ENCODE measurements around the gene PDE4D. TPM values are rescaled to one million over a fixed set of nuclear protein-coding genes. Genes with fewer than 3 reads are reported as not detected.
A peak's percentile ranks its signal among the peaks of the same experiment; 100 is the strongest.

The PDE4D gene
- total and polyA plus RNA-seq, 2 experiments from 2014 or later: 4.3 to 9.7 TPM

- TF ChIP-seq EZH2phosphoT487 (IDR thresholded peaks at IDR 0.05; ENCODE audit: insufficient read depth, low read depth): no peak
- no peak for TF ChIP-seq EZH2 (IDR thresholded peaks at IDR 0.05; ENCODE audit: insufficient read depth, poor library complexity, severe bottlenecking)
- no peak overlapping the region for H3K27ac ChIP-seq
- no peaks in the 10 kb centered on the region for H3K36me3 ChIP-seq (ENCODE audit: low read depth)
- peaks cover 15% of the 10 kb centered on the region for H3F3A ChIP-seq (ENCODE audit: insufficient read depth)
- peaks cover 22% of the 10 kb centered on the region for H3K4me1 ChIP-seq (ENCODE audit: insufficient read depth)
- H3K9ac ChIP-seq: no peak overlapping the region
- no peak for DNase-seq
- no peaks in the 10 kb centered on the region for H3K9me2 ChIP-seq (ENCODE audit: insufficient read depth)
- no peaks in the 10 kb centered on the region for H3K27me3 ChIP-seq (replicated peaks; ENCODE audit: insufficient read depth)
- no peaks in the 10 kb centered on the region for H3K79me2 ChIP-seq (ENCODE audit: insufficient read depth)
- H3K9me3 ChIP-seq (ENCODE audit: low read depth): no peaks in the 10 kb centered on the region
- no peak overlapping the region for H3K4me2 ChIP-seq (ENCODE audit: unreplicated experiment)
- H2AFZ ChIP-seq: no peak overlapping the region
- in situ Hi-C loops (cut with MboI): no loop called here
- WGBS, 2 experiments (ENCODE audit: low coverage in 1 of 2, low lambda C conversion rate in 2 of 2, missing lambda C conversion rate in 2 of 2): 88 to 97% methylated on average over 9 of the region's 9 CpGs
- no peak overlapping the region for H3K4me3 ChIP-seq
- H4K20me1 ChIP-seq (ENCODE audit: insufficient read depth): no peaks in the 10 kb centered on the region
Measured at GRCh38 chr5:59617186-59617771, 276.2 kb downstream of the PDE4D start.

GRCh38 chr5:59616413-59616812 is 277.1 kb downstream of the PDE4D start:
- in situ Hi-C loops (cut with MboI): no loop called here
- no peaks in the 10 kb centered on the region for H3K9me3 ChIP-seq (ENCODE audit: low read depth)
- TF ChIP-seq EZH2phosphoT487 (IDR thresholded peaks at IDR 0.05; ENCODE audit: insufficient read depth, low read depth) (no peak), EZH2 (IDR thresholded peaks at IDR 0.05; ENCODE audit: insufficient read depth, poor library complexity, severe bottlenecking) (no peak)
- no peaks in the 10 kb centered on the region for H4K20me1 ChIP-seq (ENCODE audit: insufficient read depth)
- H3K4me3 ChIP-seq: no peak overlapping the region
- H3K36me3 ChIP-seq (ENCODE audit: low read depth): no peaks in the 10 kb centered on the region
- H3K9me2 ChIP-seq (ENCODE audit: insufficient read depth): no peaks in the 10 kb centered on the region
- 91 to 93% methylated on average over 1 of the region's 1 CpG for WGBS, 2 experiments (ENCODE audit: low coverage in 1 of 2, low lambda C conversion rate in 2 of 2, missing lambda C conversion rate in 2 of 2)
- H2AFZ ChIP-seq: no peak overlapping the region
- H3K4me2 ChIP-seq (ENCODE audit: unreplicated experiment): no peak overlapping the region
- DNase-seq: no peak
- no peaks in the 10 kb centered on the region for H3K27me3 ChIP-seq (replicated peaks; ENCODE audit: insufficient read depth)
- H3F3A ChIP-seq (ENCODE audit: insufficient read depth): peaks cover 15% of the 10 kb centered on the region
- no peak overlapping the region for H3K27ac ChIP-seq
- H3K79me2 ChIP-seq (ENCODE audit: insufficient read depth): no peaks in the 10 kb centered on the region
- no peak overlapping the region for H3K9ac ChIP-seq
- peaks cover 22% of the 10 kb centered on the region for H3K4me1 ChIP-seq (ENCODE audit: insufficient read depth)

GRCh38 chr5:59615272-59615671 is 278.3 kb downstream of the PDE4D start:
- Histone ChIP-seq H3K4me1 (ENCODE audit: insufficient read depth) (peaks cover 22% of the 10 kb centered on the region), H3K79me2 (ENCODE audit: insufficient read depth) (no peaks in the 10 kb centered on the region), H3K9me3 (ENCODE audit: low read depth) (no peaks in the 10 kb centered on the region), H3K27ac (0 out of 2 replicates have a peak overlapping the region, but pooled peaks have one; percentile 23), H3K4me2 (ENCODE audit: unreplicated experiment) (peak overlapping the region; percentile 6), H3K4me3 (no peak overlapping the region), H3F3A (ENCODE audit: insufficient read depth) (peaks cover 12% of the 10 kb centered on the region), H4K20me1 (ENCODE audit: insufficient read depth) (no peaks in the 10 kb centered on the region), H2AFZ (peak overlapping the region; percentile 49), H3K9me2 (ENCODE audit: insufficient read depth) (no peaks in the 10 kb centered on the region), H3K27me3 (replicated peaks; ENCODE audit: insufficient read depth) (no peaks in the 10 kb centered on the region), H3K9ac (no peak overlapping the region), H3K36me3 (ENCODE audit: low read depth) (no peaks in the 10 kb centered on the region)
- WGBS, 2 experiments (ENCODE audit: low coverage in 1 of 2, low lambda C conversion rate in 2 of 2, missing lambda C conversion rate in 2 of 2): 0 to 13% methylated on average over 1 of the region's 1 CpG
- TF ChIP-seq EZH2 (IDR thresholded peaks at IDR 0.05; ENCODE audit: insufficient read depth, poor library complexity, severe bottlenecking): no peak
- TF ChIP-seq EZH2phosphoT487 (IDR thresholded peaks at IDR 0.05; ENCODE audit: insufficient read depth, low read depth): no peak
- in situ Hi-C loops (cut with MboI): no loop called here
- peak; percentile 59 for DNase-seq

GRCh38 chr5:59609501-59610265 is 283.8 kb downstream of the PDE4D start:
- H3K4me1 ChIP-seq (ENCODE audit: insufficient read depth): peaks cover 18% of the 10 kb centered on the region
- H3F3A ChIP-seq (ENCODE audit: insufficient read depth): peaks cover 7% of the 10 kb centered on the region
- H3K9ac ChIP-seq: no peak overlapping the region
- no peaks in the 10 kb centered on the region for H3K79me2 ChIP-seq (ENCODE audit: insufficient read depth)
- no peaks in the 10 kb centered on the region for H3K36me3 ChIP-seq (ENCODE audit: low read depth)
- no peaks in the 10 kb centered on the region for H3K9me3 ChIP-seq (ENCODE audit: low read depth)
- WGBS, 2 experiments (ENCODE audit: low coverage in 1 of 2, low lambda C conversion rate in 2 of 2, missing lambda C conversion rate in 2 of 2): 83 to 87% methylated on average over 4 of the region's 4 CpGs
- H3K27ac ChIP-seq: no peak overlapping the region
- DNase-seq: no peak
- no peak overlapping the region for H3K4me2 ChIP-seq (ENCODE audit: unreplicated experiment)
- in situ Hi-C loops (cut with MboI): no loop called here
- H3K4me3 ChIP-seq: no peak overlapping the region
- no peaks in the 10 kb centered on the region for H3K9me2 ChIP-seq (ENCODE audit: insufficient read depth)
- H2AFZ ChIP-seq: no peak overlapping the region
- no peaks in the 10 kb centered on the region for H4K20me1 ChIP-seq (ENCODE audit: insufficient read depth)
- no peaks in the 10 kb centered on the region for H3K27me3 ChIP-seq (replicated peaks; ENCODE audit: insufficient read depth)
- no peak for TF ChIP-seq EZH2phosphoT487 (IDR thresholded peaks at IDR 0.05; ENCODE audit: insufficient read depth, low read depth)
- no peak for TF ChIP-seq EZH2 (IDR thresholded peaks at IDR 0.05; ENCODE audit: insufficient read depth, poor library complexity, severe bottlenecking)

All from GM23248 (cell line).